ENCODE results near the gene GDF7.

Gene GDF7

DNA sequence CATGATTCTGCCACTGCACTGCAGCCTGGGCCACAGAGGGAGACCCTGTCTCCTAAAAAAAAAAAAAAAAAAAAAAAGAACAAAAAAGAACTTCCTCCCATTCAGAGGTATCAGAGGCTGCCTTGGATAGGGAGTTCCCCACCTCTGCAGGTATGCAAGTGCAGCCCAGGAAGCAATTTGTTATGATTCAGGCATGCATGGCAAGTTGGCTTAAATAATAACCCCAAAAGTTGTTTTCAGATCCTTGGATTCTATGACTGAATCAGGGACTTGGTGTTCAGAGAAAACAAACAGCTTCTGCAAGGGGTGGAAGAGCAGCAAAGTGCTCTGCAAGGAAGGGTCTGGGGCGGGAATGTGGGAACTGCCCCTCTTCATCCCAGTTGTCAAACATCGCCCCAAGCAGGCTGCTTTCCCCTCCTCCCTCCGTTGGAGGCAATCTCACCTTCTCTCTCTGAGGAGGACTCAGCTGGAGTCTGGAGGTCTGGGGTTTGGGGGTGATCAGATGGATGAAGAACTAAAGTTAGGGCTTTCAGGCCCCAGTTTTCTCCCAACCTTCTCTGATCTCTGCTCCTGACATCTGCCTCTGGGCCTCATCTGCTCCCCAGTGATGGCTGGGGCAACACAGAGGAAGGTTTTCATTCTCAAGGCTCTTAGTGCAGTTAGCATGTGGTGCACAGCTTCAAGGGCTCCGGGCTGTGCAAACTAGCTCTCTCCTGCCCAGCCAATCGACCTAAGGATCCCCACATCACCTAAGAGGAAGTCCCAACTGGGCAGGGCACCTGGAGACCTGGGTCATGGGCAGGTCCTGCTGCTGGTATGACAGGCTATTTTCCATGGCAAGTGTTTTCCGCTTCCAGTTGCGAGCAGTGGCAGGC lies 3.5 kb upstream of the GDF7 start:
- no peak for DNase-seq (ENCODE audit: low read depth)
- no peak overlapping the region for H3K4me3 ChIP-seq (ENCODE audit: low read depth, low read length)
- in situ Hi-C loops (cut with HindIII; ENCODE audit: low sequenced_read_pairs), result no loop called here
- TF ChIP-seq, protein P1, sequence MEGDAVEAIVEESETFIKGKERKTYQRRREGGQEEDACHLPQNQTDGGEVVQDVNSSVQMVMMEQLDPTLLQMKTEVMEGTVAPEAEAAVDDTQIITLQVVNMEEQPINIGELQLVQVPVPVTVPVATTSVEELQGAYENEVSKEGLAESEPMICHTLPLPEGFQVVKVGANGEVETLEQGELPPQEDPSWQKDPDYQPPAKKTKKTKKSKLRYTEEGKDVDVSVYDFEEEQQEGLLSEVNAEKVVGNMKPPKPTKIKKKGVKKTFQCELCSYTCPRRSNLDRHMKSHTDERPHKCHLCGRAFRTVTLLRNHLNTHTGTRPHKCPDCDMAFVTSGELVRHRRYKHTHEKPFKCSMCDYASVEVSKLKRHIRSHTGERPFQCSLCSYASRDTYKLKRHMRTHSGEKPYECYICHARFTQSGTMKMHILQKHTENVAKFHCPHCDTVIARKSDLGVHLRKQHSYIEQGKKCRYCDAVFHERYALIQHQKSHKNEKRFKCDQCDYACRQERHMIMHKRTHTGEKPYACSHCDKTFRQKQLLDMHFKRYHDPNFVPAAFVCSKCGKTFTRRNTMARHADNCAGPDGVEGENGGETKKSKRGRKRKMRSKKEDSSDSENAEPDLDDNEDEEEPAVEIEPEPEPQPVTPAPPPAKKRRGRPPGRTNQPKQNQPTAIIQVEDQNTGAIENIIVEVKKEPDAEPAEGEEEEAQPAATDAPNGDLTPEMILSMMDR (IDR thresholded peaks at IDR 0.05; ENCODE audit: low read depth, low read length, missing control alignments), result no peak

DNA sequence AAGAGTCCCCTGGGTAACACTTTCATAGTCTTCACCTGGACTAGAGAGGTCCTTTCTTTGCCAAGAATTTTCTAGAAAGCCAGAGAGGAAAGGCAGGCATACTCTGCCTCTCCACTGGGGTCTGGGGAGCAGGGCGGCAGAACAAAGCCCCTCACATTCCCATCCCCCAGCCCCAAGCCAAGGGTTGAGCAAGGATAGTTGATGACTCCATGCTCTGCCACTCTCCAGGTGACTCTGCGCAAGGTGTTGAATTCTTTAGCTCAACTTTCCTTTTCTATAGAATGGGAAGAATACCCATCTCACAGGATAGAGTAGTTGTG lies 2.9 kb upstream of the GDF7 start:
- TF ChIP-seq, protein P1 (IDR thresholded peaks at IDR 0.05; ENCODE audit: low read depth, low read length, missing control alignments), result no peak
- in situ Hi-C loops (cut with HindIII; ENCODE audit: low sequenced_read_pairs), result no loop called here
- no peak overlapping the region for H3K4me3 ChIP-seq (ENCODE audit: low read depth, low read length)
- DNase-seq (ENCODE audit: low read depth), result no peak

DNA sequence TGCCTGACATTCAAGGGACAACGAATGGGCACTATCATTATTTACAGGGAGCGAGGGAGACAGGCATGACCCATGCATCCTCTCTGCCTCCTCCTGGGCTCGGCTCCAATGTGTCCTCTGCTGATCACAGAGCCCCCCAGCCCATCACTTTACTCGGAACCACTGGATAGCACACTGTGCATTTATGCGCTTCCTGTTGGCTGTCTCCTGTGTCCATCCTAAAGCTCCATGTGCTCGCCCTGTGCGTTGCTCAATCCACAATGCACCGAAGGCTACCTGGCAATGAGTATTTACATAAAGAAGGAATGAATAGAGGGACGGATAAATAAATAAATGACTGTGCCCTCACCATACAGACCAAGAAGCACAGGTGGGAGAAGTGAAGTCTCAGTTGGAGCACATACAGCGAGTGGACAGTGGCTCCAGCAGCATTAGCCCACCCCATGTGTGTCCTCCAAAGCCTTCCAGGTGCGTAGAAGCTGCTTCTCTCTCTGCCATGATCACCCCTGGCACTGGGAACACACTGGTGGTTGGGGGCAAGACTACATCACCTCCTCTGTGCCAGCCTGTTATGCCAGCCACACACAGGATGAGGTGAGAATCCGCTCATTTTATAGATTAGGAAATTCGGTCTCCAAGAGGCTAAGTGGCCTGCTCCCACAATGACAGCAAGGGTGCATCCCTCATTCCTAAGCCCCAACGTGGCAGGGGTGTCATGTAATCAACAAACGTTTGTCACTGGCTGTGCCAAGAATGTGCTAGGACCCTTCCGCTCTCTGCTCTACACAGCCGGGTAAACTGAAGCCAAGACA lies 2.3 kb upstream of the GDF7 start:
- in situ Hi-C loops (cut with HindIII; ENCODE audit: low sequenced_read_pairs), result no loop called here
- TF ChIP-seq, protein P1 (IDR thresholded peaks at IDR 0.05; ENCODE audit: low read depth, low read length, missing control alignments), result no peak
- DNase-seq (ENCODE audit: low read depth), result no peak
- H3K4me3 ChIP-seq (ENCODE audit: low read depth, low read length), result no peak overlapping the region

DNA sequence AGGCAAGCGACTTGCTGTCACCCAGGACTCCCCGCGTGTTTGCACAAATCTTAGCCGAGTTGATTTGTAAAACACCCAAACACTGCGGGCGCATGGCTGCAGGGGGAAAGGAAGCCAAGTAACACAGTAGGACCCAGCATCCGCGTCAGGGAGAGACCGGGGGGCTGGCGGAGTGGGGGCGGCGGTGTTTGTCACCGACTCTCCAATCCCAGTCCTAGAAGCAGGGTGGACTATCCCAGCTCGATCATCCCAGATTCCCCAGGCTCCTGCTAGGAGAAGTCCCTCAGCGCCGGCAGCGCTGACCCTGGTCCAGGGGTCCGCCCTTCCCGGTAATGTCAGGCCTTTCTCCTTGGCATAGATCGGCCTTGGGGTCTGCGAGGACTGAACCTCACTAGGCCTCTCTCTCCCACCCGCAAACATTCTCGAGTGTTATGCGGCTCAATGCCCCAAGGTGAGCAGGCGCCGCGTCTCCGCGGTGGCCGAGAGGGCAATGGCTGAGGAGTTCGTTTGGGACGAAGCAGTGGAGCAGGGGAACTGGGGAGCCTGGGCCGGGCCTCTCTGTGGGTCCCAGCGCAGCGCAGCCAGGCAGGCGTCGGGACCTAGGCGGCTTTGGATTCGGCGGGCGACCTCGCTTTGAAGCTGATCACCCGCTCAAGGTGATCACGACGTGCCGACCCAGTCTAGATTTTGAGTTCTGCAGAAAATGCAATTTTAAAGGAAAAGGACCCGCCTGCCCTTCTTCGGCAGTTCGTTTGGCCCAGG lies 1.5 kb upstream of the GDF7 start:
- TF ChIP-seq, protein P1 (IDR thresholded peaks at IDR 0.05; ENCODE audit: low read depth, low read length, missing control alignments), result no peak
- no peak for DNase-seq (ENCODE audit: low read depth)
- H3K4me3 ChIP-seq (ENCODE audit: low read depth, low read length), result no peak overlapping the region
- in situ Hi-C loops (cut with HindIII; ENCODE audit: low sequenced_read_pairs), result no loop called here

DNA sequence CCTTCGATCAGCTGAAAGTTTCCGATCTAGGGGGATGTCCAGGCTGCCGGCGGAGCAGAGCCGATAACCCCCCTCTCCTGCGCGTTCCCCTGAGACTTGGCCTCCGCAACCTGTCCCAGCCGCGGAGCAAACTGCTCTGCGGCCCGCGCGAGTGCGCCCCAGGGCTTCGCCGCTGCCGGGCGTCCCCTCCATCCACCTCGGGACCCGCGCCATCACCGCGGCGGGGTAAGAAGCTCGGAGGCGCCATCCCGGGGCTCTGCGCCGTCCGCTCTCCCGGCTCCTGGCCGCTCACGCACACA lies 990 bp upstream of the GDF7 start:
- in situ Hi-C loops (cut with HindIII; ENCODE audit: low sequenced_read_pairs), result no loop called here
- H3K4me3 ChIP-seq (ENCODE audit: low read depth, low read length), result peak overlapping the region; percentile 23
- TF ChIP-seq, protein P1 (IDR thresholded peaks at IDR 0.05; ENCODE audit: low read depth, low read length, missing control alignments), result no peak
- no peak for DNase-seq (ENCODE audit: low read depth)

DNA sequence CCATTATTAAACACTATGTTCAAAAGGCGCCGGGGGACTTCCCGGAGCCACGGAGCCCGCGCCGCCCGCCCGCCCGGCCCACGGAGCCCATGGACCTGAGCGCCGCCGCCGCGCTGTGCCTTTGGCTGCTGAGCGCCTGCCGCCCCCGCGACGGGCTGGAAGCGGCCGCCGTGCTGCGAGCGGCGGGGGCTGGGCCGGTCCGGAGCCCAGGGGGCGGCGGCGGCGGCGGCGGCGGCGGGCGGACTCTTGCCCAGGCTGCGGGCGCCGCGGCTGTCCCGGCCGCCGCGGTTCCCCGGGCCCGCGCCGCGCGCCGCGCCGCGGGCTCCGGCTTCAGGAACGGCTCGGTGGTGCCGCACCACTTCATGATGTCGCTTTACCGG lies 197 bp downstream of the GDF7 start:
- in situ Hi-C loops (cut with HindIII; ENCODE audit: low sequenced_read_pairs), result no loop called here
- TF ChIP-seq, protein P1 (IDR thresholded peaks at IDR 0.05; ENCODE audit: low read depth, low read length, missing control alignments), result no peak
- H3K4me3 ChIP-seq (ENCODE audit: low read depth, low read length), result peak overlapping the region; percentile 23

More for the DNA sequence above, 197 bp downstream of the GDF7 start:
- no peak for DNase-seq (ENCODE audit: low read depth)

Measured in astrocyte of the cerebellum (primary cell).